IPS DF 6.9 (cell line): ENCODE measurements around the gene TEAD4.

Experiments
- DNase-seq: peaks from one replicate; pipeline ENCODE4 v3.0.0-alpha.2; 2013; ENCODE audit warnings: low read depth, low spot score
- H3K27ac ChIP-seq: one replicate; pipeline ENCODE4 v1.5.1; 2013; ENCODE audit warnings: low read length, control low read depth
- H3K27me3 ChIP-seq: 2 replicates; pipeline ENCODE4 v1.6.1; 2013; ENCODE audit warnings: mild to moderate bottlenecking, low read length; ENCODE audit not compliant: control insufficient read depth, insufficient read depth
- H3K36me3 ChIP-seq: 2 replicates; pipeline ENCODE4 v1.6.1; 2013; ENCODE audit warnings: low read length; ENCODE audit not compliant: control insufficient read depth, insufficient read depth
- H3K4me1 ChIP-seq: 2 replicates; pipeline ENCODE4 v1.6.1; 2013; ENCODE audit warnings: low read length; ENCODE audit not compliant: control insufficient read depth, insufficient read depth
- H3K4me3 ChIP-seq: 2 replicates; pipeline ENCODE4 v1.5.1; 2013; ENCODE audit warnings: mild to moderate bottlenecking, low read length
- H3K9me3 ChIP-seq: 2 replicates; pipeline ENCODE4 v1.6.1; 2013; ENCODE audit warnings: low read length, inconsistent platforms; ENCODE audit not compliant: control insufficient read depth, insufficient read depth
- WGBS: extraction: QIAGEN DNeasy Blood & Tissue Kit; methylation state at CpG from one replicate; pipeline ENCODE4 v1.1.7; 2013; ENCODE audit warnings: mixed read lengths, missing lambda C conversion rate; ENCODE audit not compliant: insufficient read length, insufficient coverage; 5-methylcytosine and 5-hydroxymethylcytosine counted together

TEAD4 gene

DNA sequence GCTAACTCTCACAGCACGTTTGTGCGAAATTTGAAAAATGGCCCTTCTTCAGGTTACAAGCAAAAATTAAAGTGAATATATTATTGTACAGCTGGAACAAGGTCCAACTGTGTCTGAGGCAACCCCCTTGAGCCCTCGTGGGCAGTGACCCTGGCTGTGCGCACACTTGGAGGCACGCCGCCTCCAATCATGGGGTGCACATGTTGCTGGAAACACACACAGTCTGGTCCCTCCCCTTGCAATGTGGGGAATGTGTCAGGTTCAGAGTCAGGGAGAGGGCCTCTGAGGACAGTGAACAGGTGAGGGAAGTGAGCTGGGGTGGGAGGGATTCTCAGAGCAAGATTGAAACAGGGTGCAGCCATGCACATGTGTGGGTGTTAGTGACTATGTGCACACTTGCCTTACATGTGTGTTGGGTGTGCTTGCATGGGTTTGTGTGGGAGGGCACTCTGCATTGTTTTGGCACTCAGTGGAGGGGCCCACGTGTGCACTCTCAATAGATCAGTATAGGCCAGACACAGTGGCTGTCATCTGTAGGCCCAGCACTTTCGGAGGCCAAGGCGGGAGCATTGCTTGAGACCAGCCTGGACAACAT, 127.6 kb downstream of the TEAD4 start:
- Histone ChIP-seq H3K36me3 (no peaks in the 10 kb centered on the region), H3K4me3 (no peak overlapping the region), H3K27ac (no peak overlapping the region), H3K4me1 (peaks cover 5% of the 10 kb centered on the region; the same call in 1 of the 2 replicates), H3K27me3 (no peaks in the 10 kb centered on the region), H3K9me3 (no peaks in the 10 kb centered on the region)
- no CpG with 5 or more reads among the region's 9 CpGs for WGBS
- DNase-seq = no peak

DNA sequence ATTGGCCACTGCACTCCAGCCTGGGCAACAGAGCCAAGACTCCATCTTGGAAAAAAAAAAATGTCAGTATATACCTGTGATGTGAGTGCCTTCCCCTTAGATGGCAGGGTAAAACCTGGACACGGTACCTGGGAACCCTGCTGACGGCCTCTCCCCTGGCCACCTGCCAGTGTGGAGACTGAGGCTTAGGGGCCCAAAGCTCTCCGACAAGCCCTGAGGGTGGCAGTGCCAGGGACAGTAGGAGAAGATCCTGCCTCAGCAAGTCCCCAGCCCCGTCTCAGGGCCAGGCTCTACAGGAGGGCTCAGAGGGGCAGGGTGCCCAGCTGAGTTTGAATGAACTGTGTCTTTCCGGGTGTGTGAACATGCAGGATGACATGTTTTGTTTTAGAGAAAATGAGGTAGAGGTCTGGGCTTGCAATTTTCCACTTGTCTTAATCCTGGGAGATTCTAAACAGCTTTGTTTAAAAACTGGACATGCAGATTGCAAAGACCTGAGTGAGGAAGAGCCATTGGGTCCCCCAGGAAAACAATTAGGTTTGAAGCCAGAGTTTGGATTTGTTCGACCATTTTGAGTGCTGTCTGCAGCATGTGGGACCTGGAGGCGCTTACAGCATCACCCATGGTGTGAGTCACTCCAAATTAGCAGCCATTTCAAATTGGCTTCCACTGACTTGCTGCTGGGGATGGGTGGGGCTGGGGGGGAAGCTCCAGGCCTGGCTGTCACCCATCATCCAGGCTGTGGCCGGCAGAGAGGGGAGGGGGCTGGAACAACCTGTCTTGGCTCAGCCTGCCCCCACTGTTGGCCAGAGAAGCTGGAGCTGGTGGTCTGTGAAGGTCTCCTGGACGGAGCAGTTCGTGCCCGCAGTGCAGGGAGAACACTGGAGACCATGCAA, 128.8 kb downstream of the TEAD4 start:
- Histone ChIP-seq H3K4me1 (peaks cover 5% of the 10 kb centered on the region; the same call in 1 of the 2 replicates), H3K27ac (no peak overlapping the region), H3K4me3 (no peak overlapping the region), H3K27me3 (no peaks in the 10 kb centered on the region), H3K36me3 (no peaks in the 10 kb centered on the region), H3K9me3 (no peaks in the 10 kb centered on the region)
- DNase-seq = no peak
- WGBS = no CpG with 5 or more reads among the region's 11 CpGs

DNA sequence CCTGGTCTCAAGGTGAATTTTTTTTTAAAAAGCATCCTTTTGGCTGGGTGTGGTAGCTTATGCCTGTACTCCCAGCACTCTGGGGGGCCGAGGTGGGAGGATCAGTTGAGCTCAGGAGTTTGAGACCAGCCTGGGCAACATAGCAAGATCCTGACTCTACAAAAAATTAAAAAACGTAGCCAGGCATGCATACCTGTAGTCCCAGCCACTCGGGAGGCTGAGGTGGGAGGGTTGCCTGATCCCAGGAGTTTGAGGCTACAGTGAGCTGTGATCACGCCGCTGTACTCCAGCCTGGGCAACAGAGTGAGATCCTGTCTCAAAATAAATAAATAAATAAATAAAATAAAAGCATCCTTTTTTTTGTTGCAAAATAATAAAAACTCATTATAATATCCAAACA, 130.4 kb downstream of the TEAD4 start:
- Histone ChIP-seq H3K9me3 (no peaks in the 10 kb centered on the region), H3K27me3 (no peaks in the 10 kb centered on the region), H3K4me3 (no peak overlapping the region), H3K4me1 (peaks cover 3% of the 10 kb centered on the region; the same call in 1 of the 2 replicates), H3K27ac (no peak overlapping the region), H3K36me3 (no peaks in the 10 kb centered on the region)
- WGBS = no CpG with 5 or more reads among the region's 5 CpGs
- DNase-seq = no peak
